Muscle layer of duodenum (tissue), 2 donors: Measurements from ENCODE around the gene SH3RF3.

ENCODE experiments used
- H3K27ac ChIP-seq: one replicate; pipeline ENCODE4 v1.7.0; 2013; ENCODE audit warnings: mild to moderate bottlenecking, low read length
- H3K27me3 ChIP-seq: one replicate; pipeline ENCODE4 v1.7.0; 2013; ENCODE audit warnings: low read depth, mild to moderate bottlenecking, control low read depth, low read length
- H3K36me3 ChIP-seq, 2 donors: one replicate each; pipeline ENCODE4 v1.7.0; 2013; ENCODE audit warnings: low read length in 2 of 2, control low read depth in 1 of 2, mild to moderate bottlenecking in 1 of 2; ENCODE audit not compliant: insufficient read depth in 2 of 2, control insufficient read depth in 1 of 2
- H3K4me1 ChIP-seq, 2 donors: one replicate each; pipeline ENCODE4 v1.7.0; 2013; ENCODE audit warnings: low read length in 2 of 2, mild to moderate bottlenecking in 2 of 2, control low read depth in 1 of 2, moderate library complexity in 1 of 2; ENCODE audit not compliant: insufficient read depth in 2 of 2, control insufficient read depth in 1 of 2
- H3K4me3 ChIP-seq, 2 donors: one replicate each; pipeline ENCODE4 v1.7.0; 2013; ENCODE audit warnings: low read length in 2 of 2, low read depth in 1 of 2, mild to moderate bottlenecking in 1 of 2
- H3K9me3 ChIP-seq, 2 donors: one replicate each; pipeline ENCODE4 v1.7.0; 2013; ENCODE audit warnings: low read length in 2 of 2, control low read depth in 1 of 2, mild to moderate bottlenecking in 1 of 2; ENCODE audit not compliant: control insufficient read depth in 1 of 2
- donor health status: healthy.

Gene SH3RF3

DNA sequence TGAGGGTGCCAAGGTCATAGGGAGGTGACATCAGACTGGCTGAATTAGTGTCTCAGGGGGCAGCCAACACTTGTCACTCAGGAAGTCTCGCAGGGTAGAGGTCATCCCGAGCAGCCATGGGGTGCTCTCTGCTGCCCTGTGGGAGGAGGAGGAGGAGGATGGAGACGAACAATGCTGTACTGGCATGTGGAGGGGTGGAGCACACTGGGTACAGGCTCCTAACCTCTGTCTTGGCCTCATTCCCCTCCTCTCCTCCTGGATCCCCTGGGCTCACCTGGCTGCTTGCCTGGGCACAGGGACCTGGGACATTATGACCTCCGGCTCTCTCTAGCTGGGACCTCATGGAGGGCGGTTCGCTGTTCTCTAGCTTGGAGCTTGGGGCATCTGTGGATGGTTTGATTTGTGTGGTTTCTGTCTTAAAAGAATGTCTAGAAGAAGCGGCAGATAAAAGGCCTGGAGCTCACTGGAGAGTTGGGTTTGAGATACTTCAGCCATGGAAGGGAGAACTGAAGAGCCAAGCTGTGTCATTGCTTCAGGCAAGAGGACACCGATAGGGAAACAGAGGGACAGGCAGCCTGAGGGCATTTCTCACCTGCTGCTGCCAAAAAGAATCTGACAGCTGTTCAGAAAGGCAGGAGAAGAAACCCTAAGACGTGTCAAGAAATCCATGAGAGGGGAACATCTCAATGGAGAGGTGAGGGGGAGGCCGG is 351.6 kb downstream of the SH3RF3 start:
- Histone ChIP-seq H3K4me1 (peaks cover 0 to 5% of the 10 kb centered on the region in 2 donors), H3K36me3 (no peaks in the 10 kb centered on the region), H3K27ac (no peak overlapping the region), H3K4me3 (no peak overlapping the region), H3K9me3 (no peaks in the 10 kb centered on the region), H3K27me3 (no peaks in the 10 kb centered on the region)

GRCh38 chr2:109481196-109481555 is 352.2 kb downstream of the SH3RF3 start:
- Histone ChIP-seq H3K36me3 (no peaks in the 10 kb centered on the region), H3K27me3 (no peaks in the 10 kb centered on the region), H3K9me3 (no peaks in the 10 kb centered on the region), H3K4me1 (peaks cover 0 to 5% of the 10 kb centered on the region in 2 donors), H3K4me3 (no peak overlapping the region), H3K27ac (no peak overlapping the region)

- H3K4me1 ChIP-seq: peaks cover 0 to 5% of the 10 kb centered on the region in 2 donors
- no peaks in the 10 kb centered on the region for H3K36me3 ChIP-seq
- no peaks in the 10 kb centered on the region for H3K27me3 ChIP-seq
- H3K9me3 ChIP-seq: no peaks in the 10 kb centered on the region
- no peak overlapping the region for H3K4me3 ChIP-seq
- no peak overlapping the region for H3K27ac ChIP-seq
These were observed 352.6 kb downstream of the SH3RF3 start for GRCh38 chr2:109481599-109481998.

DNA sequence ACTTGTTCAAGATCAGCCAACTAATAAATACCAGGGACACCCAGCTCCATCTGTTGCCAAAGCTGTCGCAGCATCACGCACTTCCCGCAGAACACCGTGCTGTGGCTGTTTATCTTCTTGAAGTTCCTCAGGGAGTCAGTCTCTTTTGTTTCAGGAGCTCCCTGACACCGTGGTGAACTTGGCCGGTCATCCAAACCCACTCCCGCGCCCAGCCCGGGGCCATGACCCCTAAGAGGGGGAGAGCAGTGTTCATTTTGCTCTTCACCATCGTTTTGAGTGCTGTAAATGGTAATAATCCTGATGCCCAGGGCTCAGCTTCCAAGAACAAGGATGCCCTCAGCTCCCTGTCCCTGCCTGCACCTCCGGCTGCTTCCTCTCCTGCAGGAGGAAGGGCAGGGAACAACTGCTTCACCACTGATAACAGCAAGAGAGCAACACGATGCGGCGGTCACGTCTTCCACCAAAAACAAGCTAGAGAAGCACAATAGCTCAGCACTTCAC is 353.4 kb downstream of the SH3RF3 start:
- Histone ChIP-seq H3K4me1 (peaks cover 4 to 5% of the 10 kb centered on the region in 2 donors), H3K9me3 (no peaks in the 10 kb centered on the region), H3K27ac (no peak overlapping the region), H3K36me3 (no peaks in the 10 kb centered on the region), H3K4me3 (no peak overlapping the region), H3K27me3 (no peaks in the 10 kb centered on the region)

GRCh38 chr2:109486711-109487535 is 357.9 kb downstream of the SH3RF3 start:
- H3K27ac ChIP-seq: no peak overlapping the region
- H3K36me3 ChIP-seq: peaks cover 0 to 9% of the 10 kb centered on the region in 2 donors
- H3K4me3 ChIP-seq: no peak overlapping the region
- peaks cover 4 to 5% of the 10 kb centered on the region in 2 donors for H3K4me1 ChIP-seq
- H3K9me3 ChIP-seq: no peaks in the 10 kb centered on the region
- H3K27me3 ChIP-seq: no peaks in the 10 kb centered on the region

DNA sequence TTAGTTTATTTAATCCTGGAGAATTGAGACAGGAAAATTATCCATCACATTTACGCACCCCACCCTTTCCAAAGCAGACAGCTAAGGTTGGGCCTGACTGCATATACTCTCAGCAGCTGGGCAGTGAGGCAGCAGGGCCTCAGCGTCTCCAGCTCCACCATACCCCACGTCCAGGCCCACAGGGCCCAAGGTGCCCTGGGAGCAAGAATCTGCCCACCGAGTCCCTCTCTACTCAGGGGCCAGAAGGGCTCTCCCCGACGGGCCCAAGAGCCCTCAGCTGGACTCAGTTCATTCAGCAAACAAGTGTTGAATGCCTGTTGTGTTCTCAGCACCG is 358.5 kb downstream of the SH3RF3 start:
- no peak overlapping the region for H3K4me3 ChIP-seq
- H3K36me3 ChIP-seq: peaks cover 0 to 15% of the 10 kb centered on the region in 2 donors
- no peak overlapping the region for H3K27ac ChIP-seq
- peaks cover 2 to 4% of the 10 kb centered on the region in 2 donors for H3K4me1 ChIP-seq
- no peaks in the 10 kb centered on the region for H3K27me3 ChIP-seq
- H3K9me3 ChIP-seq: no peaks in the 10 kb centered on the region

DNA sequence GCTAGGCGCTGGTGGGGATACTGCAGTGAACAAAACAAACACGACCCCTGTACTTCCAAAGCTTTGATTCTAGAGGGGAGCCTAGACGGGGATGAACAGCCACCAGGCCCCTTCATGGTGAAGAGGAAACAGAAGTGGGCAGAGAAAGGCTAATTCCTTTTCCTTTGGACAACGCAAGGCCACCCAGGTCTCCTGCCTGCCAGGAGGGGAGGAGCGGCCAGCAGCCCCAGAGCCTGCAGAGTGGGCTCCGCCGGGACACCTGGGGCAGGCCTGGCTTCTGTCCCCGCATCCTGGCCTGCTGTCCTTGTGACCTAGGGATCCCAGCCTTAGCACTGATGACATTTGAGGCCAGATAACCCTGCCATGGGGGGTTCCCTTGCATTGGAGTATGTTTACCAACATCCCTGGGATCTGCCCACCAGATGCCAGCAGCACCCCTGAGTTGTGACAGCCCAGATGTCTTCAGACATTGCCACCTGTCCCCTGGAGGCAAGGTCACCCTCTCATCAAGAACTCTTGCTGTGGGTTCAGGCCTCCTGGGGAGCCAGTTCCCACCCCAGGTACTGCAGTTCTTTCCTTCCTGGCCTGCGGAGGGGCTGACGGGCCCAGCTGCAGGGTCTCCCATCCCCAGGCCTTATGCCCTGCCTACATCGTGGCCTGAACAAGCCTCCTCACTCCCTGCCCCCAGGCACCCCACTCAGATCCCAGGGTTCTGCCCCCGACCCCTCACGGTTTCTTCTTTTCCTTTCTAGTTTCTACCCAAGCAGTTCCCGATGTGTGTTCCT is 359.1 kb downstream of the SH3RF3 start:
- H3K27ac ChIP-seq: no peak overlapping the region
- peaks cover 0 to 15% of the 10 kb centered on the region in 2 donors for H3K36me3 ChIP-seq
- peaks cover 0 to 4% of the 10 kb centered on the region in 2 donors for H3K4me1 ChIP-seq
- no peaks in the 10 kb centered on the region for H3K9me3 ChIP-seq
- H3K27me3 ChIP-seq: no peaks in the 10 kb centered on the region
- no peak overlapping the region for H3K4me3 ChIP-seq

DNA sequence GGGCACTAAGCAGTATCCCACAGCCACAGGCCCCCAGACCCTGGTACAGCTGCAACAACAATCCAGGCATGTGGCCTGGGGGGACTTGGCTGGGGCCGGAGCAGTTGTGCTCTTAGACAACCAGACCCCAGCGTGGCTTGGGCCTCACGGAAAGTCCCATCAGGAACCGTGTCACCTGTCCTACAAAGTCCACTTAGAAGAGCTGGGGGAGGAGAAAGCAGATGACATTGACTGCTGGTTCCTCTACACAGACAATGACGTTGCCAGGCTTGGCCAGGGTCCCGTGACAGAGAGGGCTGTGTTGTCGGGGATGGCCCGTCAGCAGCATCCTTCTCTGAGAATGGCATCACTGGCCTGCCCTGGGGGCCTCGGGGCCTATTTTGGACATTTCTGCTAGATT is 360.3 kb downstream of the SH3RF3 start:
- H3K9me3 ChIP-seq: no peaks in the 10 kb centered on the region
- no peaks in the 10 kb centered on the region for H3K27me3 ChIP-seq
- H3K27ac ChIP-seq: no peak overlapping the region
- peaks cover 0 to 15% of the 10 kb centered on the region in 2 donors for H3K36me3 ChIP-seq
- peaks cover 0 to 4% of the 10 kb centered on the region in 2 donors for H3K4me1 ChIP-seq
- H3K4me3 ChIP-seq: no peak overlapping the region

GRCh38 chr2:109493176-109493935 is 364.4 kb downstream of the SH3RF3 start:
- H3K27ac ChIP-seq: no peak overlapping the region
- no peaks in the 10 kb centered on the region for H3K27me3 ChIP-seq
- no peaks in the 10 kb centered on the region for H3K9me3 ChIP-seq
- H3K36me3 ChIP-seq: peaks cover 0 to 15% of the 10 kb centered on the region in 2 donors
- H3K4me3 ChIP-seq: no peak overlapping the region
- H3K4me1 ChIP-seq: peaks cover 0 to 12% of the 10 kb centered on the region in 2 donors

DNA sequence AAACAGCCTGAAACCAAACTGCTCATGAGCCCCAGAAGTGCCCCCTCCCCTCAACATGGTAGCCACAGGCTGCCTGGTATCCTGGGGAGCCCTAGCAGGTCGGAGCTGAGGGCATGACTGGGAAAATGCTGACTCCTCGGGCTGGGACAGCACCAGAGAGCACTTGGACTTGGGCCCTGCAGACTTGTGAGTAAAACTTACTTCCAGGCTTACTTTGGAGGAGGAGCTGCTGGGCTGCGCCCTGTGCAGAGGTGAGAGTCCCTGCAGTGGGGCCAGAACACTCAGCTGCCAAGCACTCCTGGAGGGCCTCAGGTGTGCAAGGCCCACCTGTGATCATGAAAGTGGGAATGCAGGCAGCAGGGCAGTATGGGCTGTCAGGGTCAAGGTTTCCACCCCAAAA is 365.3 kb downstream of the SH3RF3 start:
- Histone ChIP-seq H3K27ac (no peak overlapping the region), H3K4me1 (peaks cover 0 to 12% of the 10 kb centered on the region in 2 donors), H3K27me3 (no peaks in the 10 kb centered on the region), H3K36me3 (peaks cover 0 to 15% of the 10 kb centered on the region in 2 donors), H3K9me3 (no peaks in the 10 kb centered on the region), H3K4me3 (no peak overlapping the region)
